RWPE2 (cell line): ENCODE results near the gene DNMT3L.

ENCODE experiments used
- ATAC-seq: fragments of 200-7000 bp; cut with Tn5 transposase; 3 replicates; pipeline ENCODE4 v1.9.1; 2021; ENCODE audit warnings: low read depth
- DNase-seq: peaks from one replicate; pipeline ENCODE4 v3.0.0-alpha.2; 2020; ENCODE audit warnings: low spot score
- H3K27ac ChIP-seq: fragments of 450-650 bp; 2 replicates; pipeline ENCODE4 v1.5.1; 2017; ENCODE audit warnings: mild to moderate bottlenecking; ENCODE audit not compliant: poor library complexity, severe bottlenecking
- H3K27me3 ChIP-seq: fragments of 250-450 bp; sonication (Bioruptor Pico); 2 replicates; pipeline ENCODE4 v1.5.1; 2021; ENCODE audit warnings: mild to moderate bottlenecking, moderate library complexity; ENCODE audit not compliant: insufficient read depth, poor library complexity, severe bottlenecking
- H3K36me3 ChIP-seq: fragments of 250-450 bp; sonication (Bioruptor Pico); 2 replicates; pipeline ENCODE4 v1.5.1; 2020; ENCODE audit warnings: low read depth, mild to moderate bottlenecking, moderate library complexity
- H3K4me1 ChIP-seq: fragments of 250-450 bp; sonication (Bioruptor Pico); 2 replicates; pipeline ENCODE4 v1.5.1; 2021; ENCODE audit warnings: mild to moderate bottlenecking, moderate library complexity; ENCODE audit not compliant: insufficient read depth, poor library complexity, severe bottlenecking
- H3K4me3 ChIP-seq: fragments of 250-450 bp; sonication (Bioruptor Pico); 2 replicates; pipeline ENCODE4 v1.5.1; 2021; ENCODE audit warnings: mild to moderate bottlenecking, moderate library complexity; ENCODE audit not compliant: severe bottlenecking
- H3K9me3 ChIP-seq: fragments of 250-450 bp; sonication (Bioruptor Pico); 2 replicates; pipeline ENCODE4 v1.5.1; 2021; ENCODE audit warnings: mild to moderate bottlenecking, moderate library complexity; ENCODE audit not compliant: severe bottlenecking
- CTCF ChIP-seq: fragments of 450-650 bp; IDR thresholded peaks from one replicate; pipeline ENCODE4 v1.5.1; 2017; ENCODE audit warnings: mild to moderate bottlenecking, moderate library complexity; ENCODE audit not compliant: poor library complexity, severe bottlenecking

DNMT3L gene

GRCh38 chr21:44299085-44299457 lies 37.4 kb upstream of the DNMT3L start:
- Histone ChIP-seq H3K27me3 (no peaks in the 10 kb centered on the region), H3K4me3 (peak overlapping the region; percentile 97), H3K4me1 (peaks cover 3% of the 10 kb centered on the region), H3K36me3 (no peaks in the 10 kb centered on the region), H3K9me3 (no peaks in the 10 kb centered on the region), H3K27ac (peak overlapping the region; percentile 75)
- no peak for TF ChIP-seq CTCF
- DNase-seq, result no peak
- ATAC-seq, result no peak

GRCh38 chr21:44298301-44298700 lies 36.6 kb upstream of the DNMT3L start:
- no peak for DNase-seq
- Histone ChIP-seq H3K4me1 (peaks cover 3% of the 10 kb centered on the region), H3K36me3 (no peaks in the 10 kb centered on the region), H3K27me3 (no peaks in the 10 kb centered on the region), H3K9me3 (no peaks in the 10 kb centered on the region), H3K4me3 (no peak overlapping the region), H3K27ac (no peak overlapping the region)
- no peak for TF ChIP-seq CTCF
- ATAC-seq, result no peak

GRCh38 chr21:44297525-44298290 lies 36.0 kb upstream of the DNMT3L start:
- no peak overlapping the region for H3K27ac ChIP-seq

GRCh38 chr21:44296916-44297315 lies 35.2 kb upstream of the DNMT3L start:
- no peak for ATAC-seq
- H3K27me3 ChIP-seq, result no peaks in the 10 kb centered on the region
- H3K36me3 ChIP-seq, result no peaks in the 10 kb centered on the region
- H3K4me1 ChIP-seq, result peaks cover 3% of the 10 kb centered on the region
- H3K9me3 ChIP-seq, result no peaks in the 10 kb centered on the region
- no peak overlapping the region for H3K27ac ChIP-seq
- H3K4me3 ChIP-seq, result no peak overlapping the region
- no peak for DNase-seq
- no peak for TF ChIP-seq CTCF

More at GRCh38 chr21:44297525-44298290, 36.0 kb upstream of the DNMT3L start:
- DNase-seq (no peak), ATAC-seq (peak; percentile 48)
- Histone ChIP-seq H3K4me3 (no peak overlapping the region), H3K36me3 (no peaks in the 10 kb centered on the region), H3K4me1 (peaks cover 3% of the 10 kb centered on the region), H3K27me3 (no peaks in the 10 kb centered on the region), H3K9me3 (no peaks in the 10 kb centered on the region)
- TF ChIP-seq CTCF, result peak; percentile 78

GRCh38 chr21:44296103-44296519 lies 34.4 kb upstream of the DNMT3L start:
- H3K27me3 ChIP-seq, result no peaks in the 10 kb centered on the region
- no peak for DNase-seq
- no peak for ATAC-seq
- TF ChIP-seq CTCF, result no peak
- H3K9me3 ChIP-seq, result no peaks in the 10 kb centered on the region
- H3K4me1 ChIP-seq, result peaks cover 3% of the 10 kb centered on the region
- H3K27ac ChIP-seq, result no peak overlapping the region
- H3K4me3 ChIP-seq, result no peak overlapping the region
- H3K36me3 ChIP-seq, result no peaks in the 10 kb centered on the region
